NCI-H2081 treated with DMSO at 0.1 percent for 48 hours (cell line): ENCODE results near the gene NCAM1.

Source experiments
- DNase-seq: peaks from one replicate; lab custom pipeline; 2025; lab: John Stamatoyannopoulos, UW

Gene NCAM1

DNA sequence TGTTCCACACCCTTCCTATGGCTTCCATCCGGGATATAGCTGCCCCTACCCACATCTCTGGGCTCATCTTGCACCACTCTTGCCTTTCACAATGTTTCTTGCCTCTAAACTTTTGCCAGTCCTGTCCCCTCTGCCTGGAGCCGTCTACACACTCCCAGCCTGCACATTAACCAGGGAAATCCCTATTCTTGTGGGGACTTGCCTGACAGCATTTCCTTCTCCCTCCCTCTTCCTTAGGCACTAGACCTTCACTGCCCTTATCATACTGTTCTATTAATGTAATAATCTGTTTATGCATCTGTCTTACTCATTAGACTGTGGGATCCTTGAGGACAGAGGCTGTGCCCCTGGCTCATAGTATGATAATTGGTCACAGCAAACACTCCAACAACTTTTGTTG lies 347.4 kb downstream of the NCAM1 start:
- DNase-seq = no peak

- DNase-seq = no peak
Observed at GRCh38 chr11:113311536-113311935, 350.3 kb downstream of the NCAM1 start.

DNA sequence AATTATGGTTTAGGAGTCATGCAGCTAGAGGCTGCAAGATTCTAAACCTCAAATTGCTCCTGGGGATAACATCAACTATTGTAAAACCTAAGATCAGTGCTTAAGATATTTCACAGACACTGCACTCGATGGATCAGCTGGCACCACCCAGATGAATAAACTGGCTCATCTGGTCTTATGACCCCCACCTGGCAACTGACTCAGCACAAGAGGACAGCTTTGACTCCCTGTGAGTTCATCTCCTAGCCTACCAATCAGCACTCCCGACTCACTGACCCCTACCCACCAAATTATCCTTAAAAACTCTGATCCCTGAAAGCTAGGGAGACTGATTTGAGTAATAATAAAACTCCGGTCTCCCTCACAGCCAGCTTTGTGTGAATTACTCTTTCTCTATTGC lies 352.4 kb downstream of the NCAM1 start:
- no peak for DNase-seq

DNA sequence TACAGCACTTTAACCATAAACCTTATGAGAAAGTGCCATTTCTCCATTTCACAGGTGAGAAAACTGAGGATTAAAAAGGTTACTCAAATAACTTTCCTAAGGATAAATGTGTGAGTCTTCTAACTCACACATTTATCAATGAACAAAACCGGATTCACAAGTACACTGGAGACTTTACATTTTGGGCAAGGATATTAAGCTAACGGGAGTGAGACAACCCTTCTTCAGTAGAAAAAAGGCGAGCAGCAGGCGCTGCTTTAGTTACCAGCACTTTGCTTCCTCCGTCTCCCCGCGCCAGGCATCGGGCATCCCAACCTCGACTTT lies 352.8 kb downstream of the NCAM1 start:
- no peak for DNase-seq

DNA sequence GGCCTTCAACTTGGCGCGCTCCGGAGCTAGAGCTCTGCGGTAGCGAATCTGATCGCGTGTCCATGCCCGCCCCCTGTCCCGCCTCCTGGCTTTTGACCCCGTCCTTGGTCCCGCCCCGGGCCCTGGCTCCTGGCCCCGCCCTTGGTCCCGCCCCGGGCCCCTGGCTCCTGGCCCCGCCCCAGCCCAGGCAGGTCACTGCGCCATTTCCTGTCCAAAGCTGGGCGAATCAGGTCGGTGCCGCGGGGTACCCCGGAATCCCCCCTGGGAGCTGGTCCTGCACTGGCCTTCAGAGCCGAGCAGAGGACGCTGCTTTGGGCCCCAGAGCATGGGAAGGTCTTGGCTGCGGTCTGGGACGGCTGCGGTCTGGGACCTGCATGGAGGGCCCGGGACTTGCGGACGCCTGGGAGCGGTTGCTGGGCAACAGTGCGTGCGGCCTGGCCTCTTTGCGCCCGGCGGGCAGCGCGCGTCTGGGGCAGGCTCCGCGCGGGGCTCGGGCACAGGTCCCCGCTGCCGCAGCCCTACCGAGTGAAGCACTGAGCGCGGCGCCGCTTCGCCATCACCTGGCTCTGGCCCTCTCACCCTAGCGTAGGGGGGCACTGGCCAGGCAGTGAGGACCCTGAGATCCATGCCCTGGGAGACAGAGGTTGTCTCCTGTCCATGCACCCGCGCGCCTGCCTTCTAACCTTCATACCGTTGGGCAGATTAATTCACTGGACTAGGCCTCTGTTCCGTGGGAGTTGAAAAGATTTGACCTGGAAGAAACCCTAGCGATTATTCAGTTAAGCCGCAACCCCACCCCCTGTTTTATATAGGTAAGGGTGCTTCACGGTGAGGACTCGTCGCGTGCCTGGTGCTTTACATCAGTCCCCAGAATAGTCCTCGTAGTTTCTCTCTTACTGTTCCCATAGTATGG lies 353.4 kb downstream of the NCAM1 start, which contains the start of gene TTC12:
TTC12 (plus strand) TSS at position 195 of the 913 bp plus-strand sequence. CDS start 1,675 bp downstream, outside the sequence.
- DNase-seq = no peak

DNA sequence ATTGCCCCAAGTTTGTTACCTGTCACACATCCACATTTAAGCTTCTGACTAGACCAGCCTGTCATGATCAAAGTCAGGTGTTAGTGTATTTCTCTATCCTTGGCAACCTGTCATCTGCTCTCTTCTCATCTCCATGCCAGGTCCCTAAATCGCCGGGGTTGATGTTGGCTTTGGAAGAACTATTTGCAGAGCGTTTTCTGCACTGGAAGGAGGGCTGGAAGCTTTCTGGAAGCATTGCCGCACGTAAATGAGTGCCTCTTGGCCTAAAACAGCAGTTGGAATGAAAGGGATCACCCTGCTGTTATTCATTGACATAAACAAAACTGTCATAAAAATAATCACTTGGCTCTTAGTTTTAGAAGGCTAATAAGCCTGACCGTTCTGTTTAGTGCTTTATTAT lies 354.6 kb downstream of the NCAM1 start:
- no peak for DNase-seq

DNA sequence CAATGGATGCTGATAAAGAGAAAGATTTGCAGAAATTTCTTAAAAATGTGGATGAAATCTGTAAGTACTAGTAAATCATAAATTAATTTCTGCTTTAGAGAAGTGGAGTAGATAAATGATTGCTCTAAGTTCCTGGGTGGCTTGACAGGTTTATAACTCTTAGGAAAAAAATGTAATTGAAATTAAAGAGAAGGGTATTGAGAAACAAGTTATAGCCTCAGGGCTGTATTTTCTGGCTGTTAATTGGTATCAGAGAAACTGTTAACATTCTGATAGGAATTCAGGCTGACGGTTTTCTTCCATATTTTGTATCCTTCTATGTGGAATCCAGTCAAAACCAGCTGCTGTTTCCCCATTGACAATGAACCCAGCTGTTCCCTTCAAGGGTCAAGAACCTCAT lies 355.0 kb downstream of the NCAM1 start:
- no peak for DNase-seq

- no peak for DNase-seq
Observed at GRCh38 chr11:113317339-113317738, 356.1 kb downstream of the NCAM1 start.

GRCh38 chr11:113319085-113319484 lies 357.9 kb downstream of the NCAM1 start:
- no peak for DNase-seq

GRCh38 chr11:113322158-113322557 lies 360.9 kb downstream of the NCAM1 start:
- DNase-seq = no peak

DNA sequence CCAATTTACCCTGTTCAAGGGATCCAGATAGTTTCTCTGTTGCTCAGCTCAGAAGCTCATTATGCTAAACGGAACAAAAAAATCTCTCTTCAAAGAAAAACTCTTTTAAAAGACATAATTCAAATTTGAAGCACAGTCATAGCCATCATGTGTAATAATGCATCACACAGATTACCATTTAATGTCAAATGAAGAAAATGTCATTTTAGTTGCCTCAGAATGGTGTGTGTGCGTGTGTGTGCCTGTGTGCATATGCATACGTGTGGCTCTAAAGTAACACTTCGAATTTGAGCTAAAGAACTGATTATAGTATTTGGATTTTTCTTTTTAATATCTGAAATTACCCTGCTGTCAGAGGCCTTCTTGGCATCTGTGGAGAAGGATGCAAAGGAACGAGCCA lies 363.0 kb downstream of the NCAM1 start:
- no peak for DNase-seq
